Osteocyte (in vitro differentiated cells): ENCODE results near the gene TRA2B. TPM values are rescaled to one million over a fixed set of nuclear protein-coding genes. Genes with fewer than 3 reads are reported as not detected.

ENCODE experiments used
- DNase-seq: peaks from one replicate; pipeline ENCODE4 v3.0.0; 2021; ENCODE audit warnings: mixed read lengths; ENCODE audit not compliant: unreplicated experiment; ENCODE audit errors: extremely low spot score
- H3K27ac Mint-ChIP-seq: one replicate; pipeline ENCODE4 v1.8.0; 2021; ENCODE audit warnings: mild to moderate bottlenecking, mixed read lengths; ENCODE audit not compliant: unreplicated experiment
- H3K27me3 Mint-ChIP-seq: one replicate; pipeline ENCODE4 v1.8.0; 2021; ENCODE audit warnings: mixed read lengths; ENCODE audit not compliant: unreplicated experiment
- H3K36me3 Mint-ChIP-seq: one replicate; pipeline ENCODE4 v1.8.0; 2021; ENCODE audit warnings: mixed read lengths; ENCODE audit not compliant: unreplicated experiment
- H3K4me1 Mint-ChIP-seq: one replicate; pipeline ENCODE4 v1.8.0; 2021; ENCODE audit warnings: mixed read lengths; ENCODE audit not compliant: unreplicated experiment
- H3K4me3 Mint-ChIP-seq: one replicate; pipeline ENCODE4 v1.8.0; 2021; ENCODE audit warnings: mild to moderate bottlenecking, moderate library complexity, mixed read lengths; ENCODE audit not compliant: unreplicated experiment
- H3K9me3 Mint-ChIP-seq: one replicate; pipeline ENCODE4 v1.8.0; 2021; ENCODE audit warnings: mixed read lengths; ENCODE audit not compliant: unreplicated experiment
- total RNA-seq: library from RNA; stranded (reverse); gene quantifications from 2 replicates; pipeline ENCODE4 v1.2.1, GENCODE V29; 2021
- TF ChIP-seq, protein P1 (sequence below): fragments of 200-600 bp; sonication (generic); IDR thresholded peaks from 2 replicates; pipeline ENCODE4 v1.5.0; 2021; ENCODE audit warnings: antibody characterized with exemption, mild to moderate bottlenecking, moderate library complexity

The TRA2B gene
- total RNA-seq, 1 donor from 2014 or later, result 113 TPM

DNA sequence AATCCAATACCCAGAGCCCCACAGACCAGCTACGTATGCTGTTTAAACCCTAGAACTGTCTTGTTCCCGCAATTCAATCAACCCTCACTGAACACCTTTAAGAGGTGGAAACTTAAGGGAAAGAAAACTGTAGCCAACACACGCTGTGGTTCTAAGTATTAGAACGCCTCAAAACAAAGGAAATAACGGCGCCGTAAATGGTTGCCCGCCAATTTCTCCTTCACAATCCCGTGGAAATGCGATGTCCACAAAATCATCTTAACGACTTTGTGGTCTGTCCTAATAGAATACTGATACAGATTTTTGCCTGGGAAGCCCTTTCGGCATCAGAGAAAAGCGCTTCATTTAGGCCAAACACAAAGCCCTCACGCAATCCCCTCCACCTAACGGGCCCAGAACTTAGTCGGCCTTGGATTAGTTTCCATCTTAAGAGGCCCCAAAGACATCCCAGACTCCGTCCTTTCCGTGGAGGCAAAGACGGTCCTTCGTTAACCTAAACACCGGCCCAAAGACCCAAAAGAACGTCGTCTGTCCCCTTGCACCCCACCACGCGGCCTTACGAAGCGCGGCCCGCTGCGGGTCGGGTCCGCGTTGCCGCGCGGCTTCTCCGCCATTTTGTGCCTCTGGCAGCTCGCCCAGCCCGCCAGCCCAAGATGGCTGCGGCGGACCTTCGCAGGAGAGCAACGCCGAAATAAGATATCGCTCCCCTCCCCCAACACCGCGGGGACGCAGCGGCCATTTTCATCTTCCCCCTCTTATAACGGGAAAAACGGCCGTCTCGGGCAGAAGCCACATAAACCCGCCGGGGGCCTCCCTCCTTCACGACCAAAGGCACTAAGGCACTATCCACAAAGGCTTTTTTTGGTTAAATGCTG, 763 bp downstream of the TRA2B start:
- DNase-seq, result peak; percentile 96
- Mint-ChIP-seq H3K27me3 (no peaks in the 10 kb centered on the region), H3K4me3 (peak overlapping the region; percentile 100), H3K36me3 (peaks cover 3% of the 10 kb centered on the region), H3K27ac (peak overlapping the region; percentile 100), H3K9me3 (peaks cover 2% of the 10 kb centered on the region), H3K4me1 (peaks cover 42% of the 10 kb centered on the region)
- TF ChIP-seq, protein P1, sequence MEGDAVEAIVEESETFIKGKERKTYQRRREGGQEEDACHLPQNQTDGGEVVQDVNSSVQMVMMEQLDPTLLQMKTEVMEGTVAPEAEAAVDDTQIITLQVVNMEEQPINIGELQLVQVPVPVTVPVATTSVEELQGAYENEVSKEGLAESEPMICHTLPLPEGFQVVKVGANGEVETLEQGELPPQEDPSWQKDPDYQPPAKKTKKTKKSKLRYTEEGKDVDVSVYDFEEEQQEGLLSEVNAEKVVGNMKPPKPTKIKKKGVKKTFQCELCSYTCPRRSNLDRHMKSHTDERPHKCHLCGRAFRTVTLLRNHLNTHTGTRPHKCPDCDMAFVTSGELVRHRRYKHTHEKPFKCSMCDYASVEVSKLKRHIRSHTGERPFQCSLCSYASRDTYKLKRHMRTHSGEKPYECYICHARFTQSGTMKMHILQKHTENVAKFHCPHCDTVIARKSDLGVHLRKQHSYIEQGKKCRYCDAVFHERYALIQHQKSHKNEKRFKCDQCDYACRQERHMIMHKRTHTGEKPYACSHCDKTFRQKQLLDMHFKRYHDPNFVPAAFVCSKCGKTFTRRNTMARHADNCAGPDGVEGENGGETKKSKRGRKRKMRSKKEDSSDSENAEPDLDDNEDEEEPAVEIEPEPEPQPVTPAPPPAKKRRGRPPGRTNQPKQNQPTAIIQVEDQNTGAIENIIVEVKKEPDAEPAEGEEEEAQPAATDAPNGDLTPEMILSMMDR, result no peak

DNA sequence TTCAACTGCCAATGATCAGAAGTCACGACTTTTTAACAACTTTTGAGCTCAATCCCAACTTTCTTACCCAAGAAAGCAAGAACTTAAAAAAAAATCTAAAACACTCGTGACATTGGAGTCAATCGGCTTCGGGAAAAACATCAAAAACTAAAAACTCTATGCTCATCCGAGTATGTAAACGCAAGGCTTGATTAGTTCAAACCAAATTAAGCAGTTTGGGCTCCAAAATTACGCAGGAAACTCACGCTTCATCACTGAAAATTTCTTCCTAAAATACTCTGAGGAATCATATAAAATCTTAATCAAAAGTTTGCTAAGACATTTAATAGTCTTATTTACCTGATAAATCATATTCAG, 1.6 kb downstream of the TRA2B start:
- Mint-ChIP-seq H3K4me3 (peak overlapping the region; percentile 100), H3K4me1 (peaks cover 50% of the 10 kb centered on the region), H3K36me3 (peaks cover 6% of the 10 kb centered on the region), H3K9me3 (peaks cover 2% of the 10 kb centered on the region), H3K27ac (peak overlapping the region; percentile 100), H3K27me3 (no peaks in the 10 kb centered on the region)
- no peak for DNase-seq
- TF ChIP-seq, protein P1, result no peak

DNA sequence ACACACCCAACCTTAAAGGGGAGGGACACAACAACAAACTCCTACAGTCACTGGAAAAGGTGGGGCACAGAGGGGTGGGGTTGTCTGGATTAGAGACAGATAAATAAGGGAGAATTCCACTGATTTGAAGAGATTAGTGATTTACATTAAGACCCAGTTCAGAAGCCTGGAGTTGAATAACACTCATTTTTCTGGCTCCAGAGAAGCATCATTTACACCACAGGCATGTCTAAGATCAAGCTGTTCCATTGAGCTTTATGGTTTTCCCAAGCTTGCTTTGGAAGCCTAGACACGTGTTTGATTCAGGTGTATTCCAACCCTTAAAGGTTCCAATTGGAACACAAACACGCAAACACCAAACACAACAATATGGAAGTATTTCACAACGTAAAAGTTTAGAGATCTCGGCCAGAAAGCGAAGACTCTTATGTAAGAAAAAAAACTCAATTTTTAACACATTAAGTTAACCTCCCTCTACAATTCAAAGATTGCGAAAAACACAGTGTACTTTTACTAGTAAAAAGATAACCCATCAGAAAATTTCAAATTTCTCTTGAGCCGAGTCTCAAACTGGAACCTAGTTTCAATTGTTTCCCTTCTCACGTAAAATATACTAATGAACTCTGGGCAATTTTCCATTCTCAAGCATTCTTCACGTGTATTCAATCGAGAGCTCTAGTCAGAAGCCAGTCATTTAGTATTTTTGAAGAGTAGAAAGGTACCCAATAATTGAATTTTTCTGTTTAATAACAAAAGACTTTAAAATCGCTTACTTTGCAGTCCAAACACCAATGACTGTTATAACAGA, 2.1 kb downstream of the TRA2B start:
- peaks cover 56% of the 10 kb centered on the region for H3K4me1 Mint-ChIP-seq
- H3K9me3 Mint-ChIP-seq, result peaks cover 2% of the 10 kb centered on the region
- DNase-seq, result no peak
- peak overlapping the region; percentile 100 for H3K27ac Mint-ChIP-seq
- H3K36me3 Mint-ChIP-seq, result peaks cover 6% of the 10 kb centered on the region
- no peaks in the 10 kb centered on the region for H3K27me3 Mint-ChIP-seq
- TF ChIP-seq, protein P1, result no peak
- H3K4me3 Mint-ChIP-seq, result peak overlapping the region; percentile 100

DNA sequence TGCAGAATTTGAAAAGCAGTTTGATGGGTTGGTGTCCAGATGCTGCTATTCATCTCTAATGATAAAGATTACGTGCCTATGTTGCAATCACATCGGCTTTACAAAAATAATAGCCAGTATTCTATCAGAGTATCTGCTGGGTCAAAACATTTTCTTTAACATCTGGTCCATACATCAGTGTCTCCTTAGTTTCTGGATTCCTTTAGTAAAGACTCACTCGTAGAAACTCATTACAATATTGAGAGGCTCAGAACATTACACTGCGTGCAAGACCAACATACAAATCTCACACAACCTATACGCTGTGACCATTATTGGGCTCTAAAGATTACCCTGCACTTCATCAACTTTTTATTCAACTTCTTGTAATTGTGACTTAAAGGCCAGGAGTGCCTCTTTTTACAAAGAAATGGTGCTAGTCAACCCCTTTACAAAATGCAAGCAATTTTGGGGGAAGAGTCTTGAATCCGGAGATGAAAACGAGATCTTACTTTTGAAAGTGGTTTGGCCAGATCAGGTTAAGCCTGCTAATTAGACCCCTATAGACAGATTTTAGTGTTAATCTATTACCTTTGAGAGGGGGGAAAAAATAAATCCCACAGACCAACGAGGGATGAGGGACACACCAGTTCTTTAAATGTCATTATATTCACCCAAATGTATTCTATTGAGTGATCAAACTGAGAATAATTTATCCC, 2.9 kb downstream of the TRA2B start:
- peaks cover 64% of the 10 kb centered on the region for H3K4me1 Mint-ChIP-seq
- H3K27ac Mint-ChIP-seq, result peak overlapping the region; percentile 100
- no peak for DNase-seq
- TF ChIP-seq, protein P1, result no peak
- H3K36me3 Mint-ChIP-seq, result peaks cover 8% of the 10 kb centered on the region
- peaks cover 2% of the 10 kb centered on the region for H3K9me3 Mint-ChIP-seq
- no peaks in the 10 kb centered on the region for H3K27me3 Mint-ChIP-seq
- peak overlapping the region; percentile 100 for H3K4me3 Mint-ChIP-seq
